ENCODE measurements around the gene TBC1D22A. TPM values are rescaled to one million over a fixed set of nuclear protein-coding genes. Genes with fewer than 3 reads are reported as not detected.

TBC1D22A gene
- total and polyA plus RNA-seq, 9 of the 15 experiments (the other 6 are each of a cell fraction or from before 2014, with no cell fraction given) = 0.20 to 11.5 (median 5.2) TPM

DNA sequence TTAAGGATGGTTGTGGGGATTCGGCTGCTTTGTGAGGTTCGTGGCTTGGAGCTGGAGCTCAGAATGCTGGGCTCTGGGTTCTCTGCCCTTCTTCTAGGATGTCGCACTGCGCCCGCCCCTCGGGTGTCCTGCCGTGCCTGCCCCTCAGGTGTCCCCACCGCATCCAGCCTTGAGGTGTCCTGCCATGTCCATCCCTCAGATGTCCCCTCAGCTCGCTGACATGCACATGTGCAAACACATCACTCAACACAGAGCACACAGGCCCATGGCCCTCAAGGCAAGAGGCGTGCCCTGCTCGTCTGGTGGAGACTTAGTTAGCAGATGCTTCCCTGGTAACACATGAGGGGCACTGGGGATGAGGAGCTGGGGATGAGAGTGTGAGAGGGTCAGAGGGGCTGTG, 359.3 kb downstream of the TBC1D22A start:
- ChIA-PET POLR2A (interaction anchor here (0.9 kb wide), 1 partner anchor 9 kb away, joined by 3 read pairs; no protein-coding TSS in a partner anchor), CTCF (ENCODE audit: low intra/inter-chr PET ratio) (no interaction called here)
- Histone ChIP-seq H3K9ac (ENCODE audit: insufficient read depth in 1 of 2, low read depth in 2 of 2, low read length in 2 of 2) (no peak overlapping the region), H3K27ac (ENCODE audit: extremely low read depth, low read depth, low read length) (no peak overlapping the region), H3K4me2 (ENCODE audit: insufficient read depth, low read length) (no peak overlapping the region), H4K20me1 (replicated peaks; ENCODE audit: control insufficient read depth, insufficient read depth, low read length) (no peaks in the 10 kb centered on the region), H2AFZ (ENCODE audit: low read depth, low read length) (no peak overlapping the region), H3K27me3 (ENCODE audit: control insufficient read depth in 2 of 2, insufficient read depth in 2 of 2, low read length in 2 of 2) (no peaks in the 10 kb centered on the region), H3K9me1 (ENCODE audit: control insufficient read depth, insufficient read depth, low read length) (no peaks in the 10 kb centered on the region), H3K79me2 (ENCODE audit: control insufficient read depth, insufficient read depth, low read length) (no peaks in the 10 kb centered on the region), H3K36me3 (ENCODE audit: control insufficient read depth, insufficient read depth, low read length) (no peaks in the 10 kb centered on the region), H3K9me3 (replicated peaks; ENCODE audit: control insufficient read depth, insufficient read depth, low read depth, low read length) (no peaks in the 10 kb centered on the region; the same call in 1 of the 2 replicates), H3K4me3 (no peak overlapping the region), H3K4me1 (replicated peaks in 1 of 2; ENCODE audit: control insufficient read depth in 2 of 2, insufficient read depth in 2 of 2, low read length in 2 of 2) (peaks cover 0 to 13% of the 10 kb centered on the region in 2 experiments; a peak in 1 of 5 replicates)
- intact Hi-C loops (cut with micrococcal nuclease) (no loop called here), in situ Hi-C loops (cut with MboI) (no loop called here)
- DNase-seq (ENCODE audit: extremely low read depth in 1 of 4, low spot score in 3 of 4) = no peak
- FAIRE-seq = no peak
- ATAC-seq = no peak
- WGBS (ENCODE audit: insufficient coverage, low coverage, missing lambda C conversion rate) = 95% methylated on average over 3 of the region's 11 CpGs
- BruUV-seq (replicated peaks) = no TSS peak
- TF ChIP-seq SMARCB1 (IDR thresholded peaks at IDR 0.05; ENCODE audit: insufficient read length, low read depth) = no peak
- TF ChIP-seq CHD2 (IDR thresholded peaks at IDR 0.05; ENCODE audit: low read depth, low read length) = no peak
- TF ChIP-seq, protein P1, sequence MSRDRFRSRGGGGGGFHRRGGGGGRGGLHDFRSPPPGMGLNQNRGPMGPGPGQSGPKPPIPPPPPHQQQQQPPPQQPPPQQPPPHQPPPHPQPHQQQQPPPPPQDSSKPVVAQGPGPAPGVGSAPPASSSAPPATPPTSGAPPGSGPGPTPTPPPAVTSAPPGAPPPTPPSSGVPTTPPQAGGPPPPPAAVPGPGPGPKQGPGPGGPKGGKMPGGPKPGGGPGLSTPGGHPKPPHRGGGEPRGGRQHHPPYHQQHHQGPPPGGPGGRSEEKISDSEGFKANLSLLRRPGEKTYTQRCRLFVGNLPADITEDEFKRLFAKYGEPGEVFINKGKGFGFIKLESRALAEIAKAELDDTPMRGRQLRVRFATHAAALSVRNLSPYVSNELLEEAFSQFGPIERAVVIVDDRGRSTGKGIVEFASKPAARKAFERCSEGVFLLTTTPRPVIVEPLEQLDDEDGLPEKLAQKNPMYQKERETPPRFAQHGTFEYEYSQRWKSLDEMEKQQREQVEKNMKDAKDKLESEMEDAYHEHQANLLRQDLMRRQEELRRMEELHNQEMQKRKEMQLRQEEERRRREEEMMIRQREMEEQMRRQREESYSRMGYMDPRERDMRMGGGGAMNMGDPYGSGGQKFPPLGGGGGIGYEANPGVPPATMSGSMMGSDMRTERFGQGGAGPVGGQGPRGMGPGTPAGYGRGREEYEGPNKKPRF (IDR thresholded peaks at IDR 0.05; ENCODE audit: low read depth, low read length) = no peak
- TF ChIP-seq ARHGAP35 (IDR thresholded peaks at IDR 0.05; ENCODE audit: partially characterized antibody) = no peak
- TF ChIP-seq, protein P2, sequence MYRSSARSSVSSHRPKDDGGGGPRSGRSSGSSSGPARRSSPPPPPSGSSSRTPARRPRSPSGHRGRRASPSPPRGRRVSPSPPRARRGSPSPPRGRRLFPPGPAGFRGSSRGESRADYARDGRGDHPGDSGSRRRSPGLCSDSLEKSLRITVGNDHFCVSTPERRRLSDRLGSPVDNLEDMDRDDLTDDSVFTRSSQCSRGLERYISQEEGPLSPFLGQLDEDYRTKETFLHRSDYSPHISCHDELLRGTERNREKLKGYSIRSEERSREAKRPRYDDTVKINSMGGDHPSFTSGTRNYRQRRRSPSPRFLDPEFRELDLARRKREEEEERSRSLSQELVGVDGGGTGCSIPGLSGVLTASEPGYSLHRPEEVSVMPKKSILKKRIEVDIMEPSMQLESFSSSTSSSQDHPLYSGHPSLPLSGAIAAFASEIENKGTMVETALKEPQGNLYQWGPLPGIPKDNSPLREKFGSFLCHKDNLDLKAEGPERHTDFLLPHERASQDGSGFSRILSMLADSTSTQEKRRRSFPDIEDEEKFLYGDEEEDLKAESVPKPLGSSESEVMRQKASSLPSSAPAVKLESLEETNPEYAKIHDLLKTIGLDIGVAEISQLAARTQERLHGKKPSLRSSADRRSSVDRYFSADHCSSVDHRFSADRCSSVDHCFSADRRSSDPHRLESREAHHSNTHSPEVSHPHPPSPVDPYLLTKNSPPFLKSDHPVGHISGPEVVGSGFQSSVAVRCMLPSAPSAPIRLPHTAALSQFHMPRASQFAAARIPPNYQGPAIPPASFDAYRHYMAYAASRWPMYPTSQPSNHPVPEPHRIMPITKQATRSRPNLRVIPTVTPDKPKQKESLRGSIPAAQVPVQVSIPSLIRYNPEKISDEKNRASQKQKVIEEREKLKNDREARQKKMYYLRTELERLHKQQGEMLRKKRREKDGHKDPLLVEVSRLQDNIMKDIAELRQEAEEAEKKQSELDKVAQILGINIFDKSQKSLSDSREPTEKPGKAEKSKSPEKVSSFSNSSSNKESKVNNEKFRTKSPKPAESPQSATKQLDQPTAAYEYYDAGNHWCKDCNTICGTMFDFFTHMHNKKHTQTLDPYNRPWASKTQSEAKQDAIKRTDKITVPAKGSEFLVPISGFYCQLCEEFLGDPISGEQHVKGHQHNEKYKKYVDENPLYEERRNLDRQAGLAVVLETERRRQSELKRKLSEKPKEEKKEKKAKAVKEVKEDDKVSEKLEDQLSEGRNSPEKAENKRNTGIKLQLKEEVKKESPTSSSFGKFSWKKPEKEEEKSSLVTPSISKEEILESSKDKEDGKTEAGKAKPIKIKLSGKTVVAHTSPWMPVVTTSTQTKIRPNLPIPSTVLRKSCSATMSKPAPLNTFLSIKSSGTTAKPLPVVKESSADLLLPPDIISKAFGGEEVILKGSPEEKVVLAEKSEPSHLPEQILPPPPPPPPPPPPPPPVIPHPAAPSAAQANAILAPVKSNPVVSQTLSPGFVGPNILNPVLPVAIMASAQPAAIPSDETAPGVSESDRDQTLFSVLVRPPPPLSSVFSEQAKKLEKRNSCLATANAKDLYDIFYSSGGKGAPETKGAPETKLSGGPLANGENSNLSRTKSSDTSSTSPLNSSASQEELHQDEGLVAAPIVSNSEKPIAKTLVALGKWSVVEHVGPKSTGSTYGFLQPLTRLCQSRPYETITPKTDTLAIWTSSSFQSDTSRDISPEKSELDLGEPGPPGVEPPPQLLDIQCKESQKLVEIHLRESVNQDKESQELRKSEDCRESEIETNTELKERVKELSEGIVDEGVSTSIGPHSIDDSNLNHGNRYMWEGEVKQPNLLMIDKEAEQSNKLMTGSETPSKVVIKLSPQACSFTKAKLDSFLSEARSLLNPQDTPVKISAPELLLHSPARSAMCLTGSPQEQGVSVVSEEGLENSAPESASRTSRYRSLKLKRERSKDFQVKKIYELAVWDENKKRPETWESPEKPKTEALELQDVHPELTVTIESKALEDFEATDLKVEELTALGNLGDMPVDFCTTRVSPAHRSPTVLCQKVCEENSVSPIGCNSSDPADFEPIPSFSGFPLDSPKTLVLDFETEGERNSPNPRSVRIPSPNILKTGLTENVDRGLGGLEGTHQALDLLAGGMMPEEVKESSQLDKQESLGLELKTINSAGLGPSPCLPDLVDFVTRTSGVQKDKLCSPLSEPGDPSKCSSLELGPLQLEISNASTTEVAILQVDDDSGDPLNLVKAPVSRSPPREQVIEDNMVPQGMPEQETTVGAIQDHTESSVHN (IDR thresholded peaks at IDR 0.05; ENCODE audit: borderline replicate concordance in 1 of 2, low read depth in 1 of 2) = no peak
- TF ChIP-seq, protein P3, sequence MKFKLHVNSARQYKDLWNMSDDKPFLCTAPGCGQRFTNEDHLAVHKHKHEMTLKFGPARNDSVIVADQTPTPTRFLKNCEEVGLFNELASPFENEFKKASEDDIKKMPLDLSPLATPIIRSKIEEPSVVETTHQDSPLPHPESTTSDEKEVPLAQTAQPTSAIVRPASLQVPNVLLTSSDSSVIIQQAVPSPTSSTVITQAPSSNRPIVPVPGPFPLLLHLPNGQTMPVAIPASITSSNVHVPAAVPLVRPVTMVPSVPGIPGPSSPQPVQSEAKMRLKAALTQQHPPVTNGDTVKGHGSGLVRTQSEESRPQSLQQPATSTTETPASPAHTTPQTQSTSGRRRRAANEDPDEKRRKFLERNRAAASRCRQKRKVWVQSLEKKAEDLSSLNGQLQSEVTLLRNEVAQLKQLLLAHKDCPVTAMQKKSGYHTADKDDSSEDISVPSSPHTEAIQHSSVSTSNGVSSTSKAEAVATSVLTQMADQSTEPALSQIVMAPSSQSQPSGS (CRISPR knock-in tag; IDR thresholded peaks at IDR 0.05) = no peak
- no peak for TF ChIP-seq MEF2D (tag; conservative IDR thresholded peaks at IDR 0.05; ENCODE audit: low read depth)
- no peak for TF ChIP-seq ZBTB1 (CRISPR knock-in tag; IDR thresholded peaks at IDR 0.05; ENCODE audit: borderline replicate concordance, low read depth)
- TF ChIP-seq YY1 (IDR thresholded peaks at IDR 0.05; ENCODE audit: borderline replicate concordance in 1 of 3, control insufficient read depth in 1 of 3, extremely low read depth in 1 of 3, insufficient read depth in 3 of 3, insufficient read length in 1 of 3, insufficient replicate concordance in 2 of 3, low read depth in 1 of 3, low read length in 2 of 3) = no peak

Measured in K562 (cell line).